Activated T-helper 1 cell treated with Interleukin-2 at 50 U/mL for 16 hours (primary cell): ENCODE results near the gene AOX1.
"Not testable (repeated sequence)": the region's sequence is repeated elsewhere in the genome, so short reads cannot be mapped to it uniquely, and the experiment has no call there.

Source experiments
- DNase-seq: peaks from one replicate; pipeline ENCODE4 v3.0.0-alpha.2; 2020; ENCODE audit warnings: low read depth

Gene AOX1

DNA sequence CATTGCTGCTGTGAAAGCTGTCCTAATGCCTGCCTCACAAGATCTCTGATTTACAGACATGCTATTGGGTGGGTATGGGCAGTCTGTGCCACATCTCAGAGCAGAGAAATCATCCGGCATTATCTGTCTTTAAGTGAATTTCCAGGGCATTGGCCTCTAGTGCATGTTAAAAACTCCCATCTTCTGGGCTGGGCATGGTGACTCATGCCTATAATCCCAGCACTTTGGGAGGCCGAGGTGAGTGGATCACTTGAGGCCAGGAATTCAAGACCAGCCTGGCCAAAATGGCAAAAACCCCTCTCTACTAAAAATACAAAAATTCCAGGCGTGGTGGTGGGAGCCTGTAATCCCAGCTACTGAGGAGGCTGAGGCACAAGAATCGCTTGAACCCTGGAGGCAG, 42.6 kb downstream of the AOX1 start:
- DNase-seq = not testable (repeated sequence)

DNA sequence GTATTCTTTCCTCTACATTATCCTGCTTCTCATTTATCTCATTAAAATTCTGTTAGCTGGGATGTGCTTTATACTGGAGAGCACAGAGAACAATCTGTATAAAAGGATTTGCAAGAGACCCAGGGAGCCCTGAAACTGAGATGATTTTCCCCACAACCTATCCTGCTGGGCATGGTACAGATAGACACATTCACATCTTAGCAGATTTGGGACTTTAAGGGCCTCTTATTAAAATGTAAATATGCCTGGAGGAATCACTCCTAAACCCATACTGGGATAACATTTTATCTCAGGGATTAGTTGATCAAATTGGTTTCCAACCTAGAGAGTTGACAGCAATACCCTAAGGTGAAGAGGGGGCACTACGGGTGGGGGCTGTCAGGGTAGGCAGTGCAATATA, 45.5 kb downstream of the AOX1 start:
- no peak for DNase-seq

DNA sequence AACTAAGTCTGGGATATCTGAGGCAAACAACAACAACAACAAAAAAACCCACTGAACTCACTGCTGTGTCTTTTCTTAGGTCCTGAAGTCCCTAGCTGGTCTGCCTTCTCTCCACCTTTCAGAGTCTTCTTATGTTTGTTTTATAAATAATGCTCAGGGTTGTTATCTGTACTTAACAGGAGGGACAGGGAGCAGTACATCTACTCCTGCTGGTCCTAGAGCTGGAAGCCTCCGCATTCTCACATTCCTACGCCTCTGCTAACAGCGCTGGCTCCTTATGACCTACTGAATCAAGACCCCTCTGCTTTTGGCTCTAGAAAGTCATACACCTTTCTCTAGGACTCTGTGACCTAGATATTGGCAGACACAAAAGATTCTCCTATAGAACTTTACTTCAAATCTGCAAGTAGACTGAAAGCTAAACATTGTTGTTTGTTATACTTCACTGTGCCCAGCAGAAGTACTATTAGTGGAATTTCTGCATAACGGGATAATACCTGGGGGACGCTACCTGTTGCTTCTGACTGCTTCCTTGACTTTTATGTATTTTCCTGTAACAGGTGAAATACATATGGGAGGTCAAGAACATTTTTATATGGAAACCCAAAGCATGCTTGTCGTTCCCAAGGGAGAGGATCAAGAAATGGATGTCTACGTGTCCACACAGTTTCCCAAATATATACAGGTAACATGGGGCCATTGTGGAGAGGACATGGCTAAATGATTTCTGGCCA, 48.6 kb downstream of the AOX1 start:
- no peak for DNase-seq

DNA sequence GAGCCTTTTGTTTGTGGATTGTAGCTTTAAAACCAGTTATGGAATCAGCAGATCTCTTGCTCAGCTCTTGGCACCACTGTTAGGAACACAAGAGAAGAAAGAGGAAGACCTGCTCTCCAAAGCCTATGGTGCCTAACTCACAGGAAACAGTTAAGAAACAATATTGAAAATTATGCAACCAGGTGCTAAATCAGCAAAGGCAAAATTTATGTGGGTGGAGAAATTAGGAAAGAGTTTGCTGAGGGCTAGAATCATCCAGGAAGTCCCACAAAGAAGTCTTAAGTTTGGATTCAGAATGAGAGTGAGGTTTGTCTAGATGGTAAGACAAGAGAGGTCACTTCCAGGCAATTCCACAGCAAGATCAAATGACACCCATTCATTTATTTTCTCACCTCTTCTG, 49.4 kb downstream of the AOX1 start:
- DNase-seq = no peak

DNA sequence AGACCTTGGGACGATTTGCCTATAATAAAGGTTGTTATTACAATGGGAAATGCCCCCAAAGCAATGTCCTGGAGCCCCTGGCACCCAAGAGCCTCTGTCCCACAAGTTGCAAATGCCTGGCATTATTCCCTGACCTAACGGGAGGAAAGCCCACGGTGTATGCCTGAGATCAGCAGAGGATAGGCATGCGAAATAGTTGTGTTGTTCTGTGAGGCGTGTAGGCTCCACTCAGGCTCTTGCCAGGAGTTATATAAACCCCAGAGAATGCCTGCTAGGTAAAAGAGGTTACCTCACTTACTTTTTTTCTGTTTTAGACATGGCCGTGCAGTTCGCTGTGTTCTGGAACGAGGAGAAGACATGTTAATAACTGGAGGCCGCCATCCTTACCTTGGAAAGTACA, 52.1 kb downstream of the AOX1 start:
- DNase-seq = no peak

DNA sequence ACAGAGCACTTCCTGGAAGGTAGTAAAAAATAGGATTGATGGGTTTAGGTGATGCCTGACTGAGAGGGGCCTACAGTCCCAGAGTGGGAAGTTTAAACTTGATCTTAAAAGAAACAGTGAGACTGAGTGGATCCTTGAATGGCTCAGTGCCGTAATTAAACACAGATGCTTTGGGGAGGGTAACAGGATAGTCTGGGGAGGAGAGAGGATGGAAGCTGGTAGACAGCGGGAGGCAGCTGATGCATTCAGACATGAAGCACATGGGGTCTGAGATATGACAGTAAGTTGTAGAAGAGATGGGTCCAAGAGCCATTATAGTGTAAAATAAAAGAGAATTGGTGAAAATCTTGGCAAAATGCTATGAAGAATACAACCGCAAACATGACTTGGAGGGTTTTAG, 54.4 kb downstream of the AOX1 start:
- DNase-seq = no peak

DNA sequence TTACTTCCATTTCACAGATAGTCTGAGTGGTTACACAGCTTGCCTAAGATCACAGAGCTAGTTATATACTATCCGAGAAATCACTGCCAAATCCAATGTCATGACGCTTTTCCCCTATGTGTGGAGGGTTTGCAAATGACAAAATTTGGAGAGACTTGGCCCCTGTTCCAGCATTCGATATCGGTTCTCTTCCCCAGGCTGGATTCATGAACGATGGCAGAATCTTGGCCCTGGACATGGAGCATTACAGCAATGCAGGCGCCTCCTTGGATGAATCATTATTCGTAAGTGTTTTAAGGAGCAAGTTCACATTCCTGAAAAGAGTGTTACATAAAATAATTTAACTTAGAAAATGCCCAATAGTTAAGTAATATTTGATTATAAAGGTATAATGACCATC, 55.1 kb downstream of the AOX1 start:
- DNase-seq = no peak

DNA sequence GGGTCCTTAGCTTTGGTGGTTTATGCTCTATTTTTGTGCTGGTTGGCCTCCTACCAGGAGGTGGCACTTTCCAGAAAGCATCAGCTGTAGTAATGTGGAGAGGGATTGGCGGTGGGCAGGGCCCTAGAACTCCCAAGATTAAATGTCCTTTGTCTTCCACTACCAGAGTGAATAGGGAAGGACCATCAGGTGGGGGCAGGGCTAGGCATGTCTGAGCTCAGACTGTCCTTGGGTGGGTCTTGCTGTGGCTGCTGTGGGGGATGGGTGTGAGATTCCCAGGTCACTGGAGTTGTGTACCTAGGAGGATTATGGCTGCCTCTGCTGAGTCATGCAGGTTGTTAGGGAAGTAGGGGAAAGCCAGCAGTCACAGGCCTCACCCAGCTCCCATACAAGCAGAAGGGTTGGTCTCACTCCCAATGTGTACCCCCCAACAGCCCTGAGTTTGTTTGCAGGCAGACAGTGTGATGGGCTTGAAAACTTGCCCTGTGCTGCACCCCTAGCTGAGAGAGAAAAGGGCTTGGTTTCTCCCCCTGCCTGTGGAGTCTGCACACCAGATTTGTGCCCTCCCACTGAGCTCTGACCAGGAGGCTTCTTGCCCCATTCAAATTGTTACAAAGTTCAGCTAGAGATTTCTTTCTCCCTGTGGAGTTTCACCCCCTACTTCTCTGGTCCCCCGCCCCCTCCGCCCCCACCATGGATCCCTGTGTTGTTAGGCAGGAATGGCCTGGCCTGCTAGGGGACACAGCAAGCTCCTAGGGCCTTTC, 62.9 kb downstream of the AOX1 start:
- DNase-seq = not testable (repeated sequence)

DNA sequence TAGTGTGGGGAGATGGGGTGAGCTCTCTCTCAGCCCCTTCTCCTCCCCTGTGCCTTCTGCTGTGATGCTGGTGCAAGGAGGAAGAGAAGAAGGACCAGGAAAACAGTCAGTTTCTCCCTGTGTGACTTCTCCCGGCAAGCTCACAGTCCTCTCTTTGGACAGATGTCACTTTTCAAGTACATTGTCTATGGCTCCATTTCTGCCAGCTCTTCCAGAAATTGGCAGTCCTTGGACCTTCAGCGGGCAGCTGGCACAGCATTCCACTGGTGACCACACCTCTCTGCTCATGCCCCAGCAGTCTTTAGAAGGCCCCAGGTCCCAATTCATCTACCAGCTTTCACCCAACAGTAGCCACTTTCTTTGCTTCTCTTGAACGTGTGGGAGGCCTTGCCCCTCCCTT, 63.9 kb downstream of the AOX1 start:
- no peak for DNase-seq

DNA sequence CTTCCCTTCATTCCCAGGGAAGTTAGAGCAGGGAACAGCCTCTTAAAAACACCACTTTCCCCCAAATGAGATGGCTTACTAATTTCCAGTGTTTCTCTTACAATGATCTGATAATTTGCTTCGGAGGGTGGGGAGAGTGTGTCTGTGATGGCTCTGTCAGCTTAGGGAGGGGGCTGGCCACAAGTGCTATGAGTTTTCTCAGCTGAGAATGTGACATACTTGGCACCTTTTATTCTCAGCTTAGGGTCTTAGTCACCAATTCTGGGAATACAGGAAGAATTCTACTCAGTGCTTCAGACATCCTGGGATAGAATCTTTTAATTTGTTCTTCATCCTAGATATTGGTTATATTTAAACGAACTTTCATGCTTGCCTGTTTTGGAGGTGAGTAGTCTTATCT, 64.4 kb downstream of the AOX1 start:
- DNase-seq = no peak

DNA sequence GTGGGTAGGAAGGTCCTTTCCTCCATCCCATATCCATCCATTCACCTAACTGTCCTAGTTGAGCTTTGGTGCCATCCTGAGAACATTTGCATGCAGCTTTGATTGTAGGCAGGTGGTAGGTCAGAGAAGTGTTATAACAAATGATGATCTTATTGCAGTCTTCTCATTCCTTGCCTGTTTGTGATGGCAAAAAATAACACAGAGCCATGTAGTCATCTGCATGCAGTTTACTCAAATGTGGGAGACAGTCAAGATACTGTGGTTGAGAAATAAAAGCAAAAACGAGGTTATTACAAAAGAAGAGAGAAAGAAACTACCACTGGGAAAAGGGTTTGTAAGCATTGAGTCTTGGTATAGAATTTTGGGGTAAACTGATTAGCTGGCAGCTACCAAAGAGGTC, 66.3 kb downstream of the AOX1 start:
- no peak for DNase-seq

DNA sequence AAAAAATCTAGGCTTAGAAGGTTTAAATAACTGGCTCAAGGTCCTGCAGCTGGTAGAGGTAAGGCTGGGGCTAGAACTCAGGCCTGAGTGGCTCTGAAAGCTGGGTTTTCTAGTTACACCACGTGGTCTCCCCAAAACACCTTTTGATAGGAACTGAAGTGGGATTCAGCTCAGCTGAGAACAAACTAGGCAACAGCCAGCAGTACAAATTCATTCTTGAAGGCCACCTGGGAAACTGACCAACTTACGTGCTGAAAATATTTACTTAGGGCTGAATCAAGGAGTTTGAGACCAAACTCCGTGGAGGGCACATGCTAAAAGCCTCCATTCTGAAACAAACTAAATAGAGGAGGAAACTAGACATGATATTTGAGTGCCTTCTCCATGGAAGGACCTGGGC, 67.2 kb downstream of the AOX1 start:
- no peak for DNase-seq

DNA sequence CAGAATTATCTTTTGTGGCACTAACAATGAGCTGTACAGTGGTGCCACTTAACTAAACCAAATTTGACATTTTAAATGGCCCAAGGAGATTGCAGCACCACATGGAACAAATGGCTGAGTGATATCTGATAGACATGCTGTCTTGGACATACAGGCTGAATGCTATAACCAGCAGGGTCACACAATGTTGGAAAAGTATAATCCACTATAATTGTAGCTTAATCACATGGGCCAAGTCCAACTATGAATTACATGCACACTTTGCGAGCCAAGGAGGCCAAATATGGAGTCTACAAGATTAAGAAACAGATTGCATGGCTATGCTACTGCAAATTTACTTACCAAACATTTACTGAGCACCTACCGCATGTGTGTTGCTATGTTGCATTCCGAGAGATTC, 69.0 kb downstream of the AOX1 start:
- no peak for DNase-seq

DNA sequence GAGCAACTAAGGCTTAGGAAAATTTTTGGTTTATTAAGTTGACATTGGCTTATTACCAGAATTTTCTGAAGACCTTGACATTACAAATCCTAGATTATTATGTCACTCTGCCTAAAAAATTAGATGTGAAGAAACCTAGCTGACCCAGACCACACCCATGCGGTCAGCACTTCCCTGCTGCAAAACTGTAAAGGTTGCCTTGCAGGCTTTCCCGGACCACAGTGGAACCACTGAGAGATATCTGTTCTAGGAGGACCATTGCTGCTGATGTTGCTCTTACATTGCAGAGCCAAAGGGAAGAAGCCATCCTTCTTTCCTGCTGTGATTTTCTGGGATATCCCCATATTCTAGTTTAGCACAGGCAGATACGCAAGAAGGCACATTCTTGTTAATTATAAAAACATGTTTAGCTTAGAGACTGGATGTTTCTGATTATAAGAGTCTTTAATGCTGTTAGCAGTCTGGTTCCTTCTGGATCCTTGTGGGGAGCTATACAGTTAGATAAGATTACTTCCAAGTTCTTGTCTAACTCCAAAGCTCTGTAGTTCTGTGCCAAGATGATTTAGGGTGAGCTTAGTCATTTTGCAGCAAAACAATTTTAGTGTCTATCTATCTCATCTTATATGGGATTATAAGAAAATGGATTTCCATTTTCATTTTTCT, 70.2 kb downstream of the AOX1 start:
- DNase-seq = no peak

DNA sequence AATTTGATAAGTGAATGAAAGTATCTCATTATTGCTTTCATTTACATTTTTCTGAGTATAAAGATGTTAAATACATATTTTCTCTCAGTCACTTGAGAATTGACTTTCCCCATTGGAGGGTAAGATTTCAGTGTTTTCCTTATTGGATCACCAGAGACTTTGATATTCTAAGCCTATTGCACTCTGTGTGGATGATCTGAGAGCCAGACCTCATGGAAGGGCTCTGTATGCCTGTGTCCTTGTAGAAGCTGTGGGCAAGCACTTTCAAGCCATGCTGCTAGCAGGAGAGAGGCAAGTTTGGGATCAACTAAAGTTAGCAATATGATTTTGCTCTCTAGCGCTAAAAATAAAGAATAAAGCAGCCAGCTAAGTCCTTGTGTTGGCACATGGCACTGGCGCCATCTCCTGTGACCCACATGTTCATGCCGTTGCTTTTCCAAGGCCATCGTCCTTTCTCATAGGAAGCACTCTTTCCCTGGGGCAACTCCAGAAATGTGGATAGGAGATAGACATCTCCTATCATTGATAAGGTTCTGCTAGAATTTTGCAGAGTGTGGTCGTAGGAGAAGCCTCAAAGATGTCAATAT, 72.6 kb downstream of the AOX1 start:
- DNase-seq = no peak

DNA sequence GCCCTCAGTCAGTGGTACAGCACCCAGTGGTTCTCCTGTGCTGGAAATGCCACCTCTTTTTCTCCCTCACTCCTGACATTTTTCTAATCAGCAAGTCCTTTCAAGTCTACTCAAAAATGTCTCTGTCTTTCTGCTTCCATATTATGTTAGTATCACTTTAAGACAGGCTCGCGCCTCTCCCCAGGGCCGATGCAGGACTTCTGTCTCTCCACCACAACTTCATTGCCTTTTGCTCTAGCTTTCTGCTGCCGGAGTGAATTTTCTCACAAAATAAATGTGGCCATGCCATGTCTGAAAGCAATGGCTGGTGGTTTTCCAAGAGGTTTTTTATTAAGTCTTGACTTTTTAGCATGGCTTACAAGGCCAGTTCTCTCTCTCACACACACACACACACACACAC, 73.6 kb downstream of the AOX1 start:
- DNase-seq = no peak

DNA sequence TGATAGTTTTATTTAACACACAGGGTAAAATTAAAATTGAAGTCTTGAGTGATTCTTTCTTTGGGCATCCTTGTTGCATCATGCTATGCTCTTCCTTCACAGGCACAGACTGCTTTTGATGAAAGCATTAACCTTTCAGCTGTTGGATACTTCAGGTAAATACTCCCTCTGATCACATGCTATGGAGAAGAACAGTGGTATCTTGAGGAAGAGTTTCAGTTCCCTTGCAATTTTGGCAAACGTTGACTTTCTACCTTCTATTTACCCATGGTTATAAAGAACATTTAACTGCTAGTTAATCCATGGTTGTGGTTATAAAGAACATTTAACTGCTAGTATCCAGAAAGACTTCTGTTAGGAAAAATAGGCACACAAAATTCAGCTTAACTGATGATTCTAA, 75.7 kb downstream of the AOX1 start:
- DNase-seq = no peak

DNA sequence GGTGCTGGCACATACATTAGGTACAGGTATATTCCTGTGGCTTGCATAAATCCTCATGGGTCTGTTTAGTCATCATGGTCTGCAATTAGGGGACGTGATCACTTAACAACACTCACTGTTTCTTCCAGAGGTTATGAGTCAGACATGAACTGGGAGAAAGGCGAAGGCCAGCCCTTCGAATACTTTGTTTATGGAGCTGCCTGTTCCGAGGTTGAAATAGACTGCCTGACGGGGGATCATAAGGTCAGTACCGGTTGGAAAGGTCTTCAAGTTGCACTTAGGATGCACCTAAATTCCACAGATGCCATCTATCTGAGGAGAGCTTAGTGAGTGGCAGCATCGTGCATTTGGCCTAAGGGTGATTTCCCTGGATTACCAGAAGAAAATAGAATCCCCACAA, 76.9 kb downstream of the AOX1 start:
- no peak for DNase-seq

DNA sequence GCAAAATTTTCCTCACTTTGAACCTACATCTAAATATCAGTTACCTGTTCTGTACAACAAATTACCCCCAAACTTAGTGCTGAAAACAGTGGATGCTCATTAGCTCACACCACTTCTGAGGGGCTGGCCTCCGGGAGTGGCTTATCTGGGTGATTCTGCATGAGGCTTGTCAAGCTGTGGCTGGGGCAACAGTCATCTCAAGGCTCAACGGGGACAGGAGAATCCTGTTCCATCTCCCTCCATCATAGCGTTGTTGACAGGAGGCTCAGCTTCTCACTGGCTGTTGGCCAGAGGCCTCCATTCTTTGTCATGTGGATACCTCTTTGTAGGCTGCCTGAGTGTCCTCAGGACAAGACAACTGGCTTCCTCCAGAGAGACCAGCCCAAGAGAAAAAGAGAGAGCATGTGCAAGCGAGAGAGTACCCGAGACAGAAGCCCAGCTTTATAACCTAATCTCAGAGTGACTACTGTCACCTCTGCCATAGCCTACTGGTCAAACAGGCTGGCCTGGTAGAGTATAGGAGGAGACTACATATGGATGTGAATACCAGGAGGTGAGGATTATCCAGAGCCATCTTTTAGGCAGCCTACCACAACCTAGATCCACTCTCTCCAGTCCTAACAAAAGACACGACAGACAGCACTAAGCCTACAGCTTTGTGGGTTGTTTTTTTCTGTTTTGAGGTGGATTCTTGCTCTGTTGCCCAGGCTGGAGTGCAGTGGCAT, 79.1 kb downstream of the AOX1 start:
- DNase-seq = no peak

DNA sequence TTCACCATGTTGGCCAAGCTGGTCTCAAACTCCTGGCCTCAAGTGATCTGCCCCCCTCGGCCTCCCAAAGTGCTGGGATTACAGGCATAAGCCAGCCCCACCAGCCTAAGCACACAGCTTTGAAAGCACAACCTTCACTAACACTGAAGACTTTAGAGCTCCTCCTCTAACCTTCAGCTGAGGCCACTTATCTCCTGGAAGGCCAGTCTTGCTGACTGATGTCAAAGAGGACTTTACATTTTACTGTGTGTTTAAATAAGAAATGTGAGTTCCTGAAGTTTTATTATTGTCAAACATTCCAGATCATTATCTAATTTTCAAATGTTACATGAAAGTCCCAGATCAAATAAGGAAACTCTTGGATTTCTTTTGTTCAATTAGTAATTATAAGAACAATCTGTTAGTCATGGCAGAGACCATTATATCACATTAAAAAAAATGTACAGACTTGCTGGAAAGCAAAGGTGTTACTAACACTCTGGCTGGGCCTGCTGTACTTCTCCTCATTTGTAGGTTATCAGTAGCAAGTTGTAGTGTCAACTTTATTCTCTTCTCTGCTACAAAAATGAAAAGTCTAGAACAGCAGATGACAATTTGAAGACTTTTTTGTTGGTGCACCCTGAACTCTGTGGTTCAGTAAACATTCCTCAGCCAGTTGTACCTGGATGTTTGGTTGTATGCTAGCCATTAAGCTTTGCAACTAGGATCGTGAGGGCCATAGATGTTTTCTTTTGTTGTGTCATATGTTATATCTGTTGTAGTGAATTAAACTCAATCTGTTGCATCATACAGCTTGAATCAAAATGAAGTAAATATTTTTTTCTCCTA, 80.0 kb downstream of the AOX1 start:
- no peak for DNase-seq

DNA sequence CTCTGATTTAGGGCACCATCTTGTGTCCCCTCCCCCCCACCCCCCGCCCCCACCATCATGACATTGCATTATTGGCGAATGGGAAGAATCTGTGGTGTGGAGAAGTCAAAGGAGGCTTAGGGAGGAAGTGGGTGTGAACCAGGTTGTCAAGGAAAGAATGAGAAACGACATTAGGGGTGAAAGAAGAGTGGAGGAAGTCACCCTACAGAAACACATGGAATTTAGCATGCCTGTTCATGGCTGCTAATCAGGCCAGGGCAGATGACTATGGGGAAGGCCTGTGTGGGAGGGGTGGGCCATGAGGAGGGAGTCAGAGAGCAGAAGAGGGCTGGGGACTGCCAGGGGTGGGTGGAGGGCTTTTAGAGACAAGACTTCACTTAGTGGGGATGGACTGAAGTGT, 81.6 kb downstream of the AOX1 start:
- no peak for DNase-seq
